GM12878 (cell line): Measurements from ENCODE around the gene RIPOR1. TPM values are rescaled to one million over a fixed set of nuclear protein-coding genes. Genes with fewer than 3 reads are reported as not detected.

Experiments
- ATAC-seq: fragments of 200-7000 bp; cut with Tn5 transposase; 3 replicates; pipeline ENCODE4 v1.9.1; 2020; ENCODE audit warnings: mild to moderate bottlenecking, moderate library complexity
- BruUV-seq: library from RNA; stranded (reverse); fragments of 400-500 nt; replicated peaks from 2 replicates; lab custom pipeline; 2021; lab: Mats Ljungman, UMichigan
- CTCF ChIA-PET: fragments of 300-600 bp; sonication (Branson Sonifier 250); formaldehyde crosslinking; extraction: SDS; loops from one replicate; lab custom pipeline; 2021; ENCODE audit warnings: inconsistent platforms; lab: Yijun Ruan, JAX
- POLR2A ChIA-PET: fragments of 350-600 bp; formaldehyde crosslinking; extraction: SDS; loops from one replicate; lab custom pipeline; 2021; ENCODE audit warnings: inconsistent platforms; lab: Charles Lee
- RAD21 ChIA-PET: fragments of 300-600 bp; sonication (Branson Sonifier 250); formaldehyde crosslinking; loops from one replicate; lab custom pipeline; 2023; ENCODE audit warnings: antibody characterized with exemption; ENCODE audit not compliant: unreplicated experiment; lab: Charles Lee
- SMC1A ChIA-PET: fragments of 300-600 bp; sonication (Branson Sonifier 250); formaldehyde crosslinking; loops from one replicate; lab custom pipeline; 2023; ENCODE audit not compliant: unreplicated experiment, uncharacterized antibody; lab: Charles Lee
- DNase-seq: peaks from one replicate; pipeline ENCODE4 v3.0.0-alpha.2; 2011; ENCODE audit warnings: low read depth, low spot score
- FAIRE-seq: peaks from 3 replicates; lab custom pipeline; 2011; peaks lifted over from hg19 to GRCh38; lab: Jason Lieb, UNC
- H2AFZ ChIP-seq: 2 replicates; pipeline ENCODE4 v1.6.0; 2011; ENCODE audit warnings: low read depth, low read length, control low read depth; ENCODE audit not compliant: control insufficient read depth
- H3K27ac ChIP-seq: 2 replicates; pipeline ENCODE4 v1.5.1; 2011; ENCODE audit warnings: control low read depth; ENCODE audit not compliant: control insufficient read depth, insufficient read depth
- H3K27me3 ChIP-seq, 2 experiments: replicated peaks in 1 of 2; 2 replicates each; pipeline versions ENCODE4 v1.6.0 to v1.6.1; 2011; ENCODE audit warnings: low read length in 1 of 2; ENCODE audit not compliant: control insufficient read depth in 2 of 2, insufficient read depth in 2 of 2
- H3K36me3 ChIP-seq, 2 experiments: 2 replicates each; pipeline ENCODE4 v1.5.1; 2011; ENCODE audit warnings: low read length in 1 of 2; ENCODE audit not compliant: control insufficient read depth in 2 of 2, insufficient read depth in 2 of 2
- H3K4me1 ChIP-seq: 2 replicates; pipeline ENCODE4 v1.6.1; 2011; ENCODE audit warnings: mild to moderate bottlenecking, low read length, moderate library complexity, mixed read lengths; ENCODE audit not compliant: control insufficient read depth, insufficient read depth
- H3K4me2 ChIP-seq: 2 replicates; pipeline ENCODE4 v1.6.0; 2011; ENCODE audit warnings: control low read depth; ENCODE audit not compliant: control insufficient read depth, insufficient read depth
- H3K4me3 ChIP-seq: fragments of 200-600 bp; sonication (generic); 2 replicates; pipeline ENCODE4 v1.5.1; 2016
- H3K79me2 ChIP-seq: 2 replicates; pipeline ENCODE4 v1.6.0; 2011; ENCODE audit warnings: low read length; ENCODE audit not compliant: control insufficient read depth, insufficient read depth
- H3K9ac ChIP-seq: 2 replicates; pipeline ENCODE4 v1.8.0; 2011; ENCODE audit warnings: low read length, control low read depth, mixed read lengths; ENCODE audit not compliant: control insufficient read depth, insufficient read depth
- H3K9me3 ChIP-seq: replicated peaks from 3 replicates; pipeline ENCODE4 v1.5.1; 2011; ENCODE audit warnings: mild to moderate bottlenecking, low read length; ENCODE audit not compliant: control insufficient read depth, insufficient read depth
- H4K20me1 ChIP-seq: 2 replicates; pipeline ENCODE4 v1.6.0; 2011; ENCODE audit not compliant: control insufficient read depth, insufficient read depth
- WGBS: methylation state at CpG from one replicate; pipeline ENCODE4 v1.1.6; 2016; ENCODE audit warnings: low lambda C conversion rate; ENCODE audit not compliant: insufficient replicate concordance, insufficient coverage; ENCODE audit errors: missing lambda C conversion rate; 5-methylcytosine and 5-hydroxymethylcytosine counted together
- in situ Hi-C: fragments of 300-500 bp; cut with MboI; formaldehyde crosslinking; loops from 9 replicates; pipeline ENCODE4 v1.14.3; 2018; ENCODE audit warnings: mixed read lengths
- intact Hi-C: fragments of 100-400 bp; cut with micrococcal nuclease; formaldehyde crosslinking; loops from one replicate; pipeline ENCODE4 v1.14.2; 2022; ENCODE audit not compliant: unreplicated experiment
- polyA plus RNA-seq, 11 experiments: library from polyadenylated mRNA; depleted of rRNA in 4 of 11; unstranded in 6 of 11; stranded (reverse) in 5 of 11; fragments of >200 nt; fragmentation: Nextera tagmentation in 4 of 11; fragmentation: Illumina TruSeq in 1 of 11; extraction: Ambion mirVana in 4 of 11; extraction: Trizol in 1 of 11; gene quantifications; 1 replicate in 1 of 11; 2 replicates in 10 of 11; pipeline versions ENCODE4 v1.2.1 to v1.2.3, GENCODE V29; 2011 to 2016; ENCODE audit warnings: inconsistent platforms in 2 of 11, missing spikeins in 2 of 11, low read depth in 1 of 11
- total RNA-seq, 4 experiments: library from RNA; depleted of rRNA in 3 of 4; stranded (reverse); fragments of >200 nt in 3 of 4; fragmentation: Illumina TruSeq in 1 of 4; extraction: Trizol in 1 of 4; gene quantifications; 2 replicates each; pipeline versions ENCODE4 v1.2.1 to v1.2.3, GENCODE V29; 2013 to 2021
- TF ChIP-seq, protein P1 (sequence below): fragments of 450-650 bp; formaldehyde crosslinking; IDR thresholded peaks from 2 replicates; pipeline ENCODE4 v1.4.0; 2020; ENCODE audit warnings: mild to moderate bottlenecking, moderate library complexity

Gene RIPOR1
- total and polyA plus RNA-seq, 10 of the 15 experiments (the other 5 are each of a cell fraction or from before 2014, with no cell fraction given) = 0.13 to 28.5 (median 7.0) TPM

- Histone ChIP-seq H3K4me2 (no peak overlapping the region), H3K79me2 (peaks cover 40% of the 10 kb centered on the region), H3K9ac (no peak overlapping the region), H3K36me3 (no peaks in the 10 kb centered on the region), H3K27me3 (no peaks in the 10 kb centered on the region), H3K4me3 (no peak overlapping the region), H3K27ac (no peak overlapping the region), H2AFZ (no peak overlapping the region), H3K9me3 (no peaks in the 10 kb centered on the region), H4K20me1 (no peaks in the 10 kb centered on the region), H3K4me1 (peaks cover 14% of the 10 kb centered on the region)
- FAIRE-seq (no peak), DNase-seq (no peak), ATAC-seq (no peak)
- in situ Hi-C loops (loop anchor here (5.0 kb wide), 1 partner anchor 33 kb away; no protein-coding TSS in a partner anchor), intact Hi-C loops (no loop called here)
- ChIA-PET SMC1A (interaction anchor here (0.9 to 7.0 kb wide), 2 partner anchors 32 to 37 kb away, joined by 3 to 88 read pairs; no protein-coding TSS in a partner anchor), POLR2A (interaction anchor here (0.6 kb wide), 1 partner anchor 56 kb away, joined by 3 read pairs; no protein-coding TSS in a partner anchor), RAD21 (interaction anchor here (4.6 kb wide), 1 partner anchor 8 kb away, joined by 69 read pairs; no protein-coding TSS in a partner anchor), CTCF (interaction anchor here (1.5 to 8.2 kb wide), 2 partner anchors 33 to 63 kb away, joined by 4 to 252 read pairs; no protein-coding TSS in a partner anchor)
- 91% methylated on average over 12 of the region's 12 CpGs for WGBS
- TF ChIP-seq, protein P1, sequence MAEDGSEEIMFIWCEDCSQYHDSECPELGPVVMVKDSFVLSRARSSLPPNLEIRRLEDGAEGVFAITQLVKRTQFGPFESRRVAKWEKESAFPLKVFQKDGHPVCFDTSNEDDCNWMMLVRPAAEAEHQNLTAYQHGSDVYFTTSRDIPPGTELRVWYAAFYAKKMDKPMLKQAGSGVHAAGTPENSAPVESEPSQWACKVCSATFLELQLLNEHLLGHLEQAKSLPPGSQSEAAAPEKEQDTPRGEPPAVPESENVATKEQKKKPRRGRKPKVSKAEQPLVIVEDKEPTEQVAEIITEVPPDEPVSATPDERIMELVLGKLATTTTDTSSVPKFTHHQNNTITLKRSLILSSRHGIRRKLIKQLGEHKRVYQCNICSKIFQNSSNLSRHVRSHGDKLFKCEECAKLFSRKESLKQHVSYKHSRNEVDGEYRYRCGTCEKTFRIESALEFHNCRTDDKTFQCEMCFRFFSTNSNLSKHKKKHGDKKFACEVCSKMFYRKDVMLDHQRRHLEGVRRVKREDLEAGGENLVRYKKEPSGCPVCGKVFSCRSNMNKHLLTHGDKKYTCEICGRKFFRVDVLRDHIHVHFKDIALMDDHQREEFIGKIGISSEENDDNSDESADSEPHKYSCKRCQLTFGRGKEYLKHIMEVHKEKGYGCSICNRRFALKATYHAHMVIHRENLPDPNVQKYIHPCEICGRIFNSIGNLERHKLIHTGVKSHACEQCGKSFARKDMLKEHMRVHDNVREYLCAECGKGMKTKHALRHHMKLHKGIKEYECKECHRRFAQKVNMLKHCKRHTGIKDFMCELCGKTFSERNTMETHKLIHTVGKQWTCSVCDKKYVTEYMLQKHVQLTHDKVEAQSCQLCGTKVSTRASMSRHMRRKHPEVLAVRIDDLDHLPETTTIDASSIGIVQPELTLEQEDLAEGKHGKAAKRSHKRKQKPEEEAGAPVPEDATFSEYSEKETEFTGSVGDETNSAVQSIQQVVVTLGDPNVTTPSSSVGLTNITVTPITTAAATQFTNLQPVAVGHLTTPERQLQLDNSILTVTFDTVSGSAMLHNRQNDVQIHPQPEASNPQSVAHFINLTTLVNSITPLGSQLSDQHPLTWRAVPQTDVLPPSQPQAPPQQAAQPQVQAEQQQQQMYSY (CRISPR knock-in tag) = no peak
- no TSS peak for BruUV-seq
Measured at GRCh38 chr16:67483731-67484525, 44.7 kb upstream of the RIPOR1 start.
